Right atrium auricular region (tissue), 2 donors: Measurements from ENCODE around the gene MYO18A. TPM values are rescaled to one million over a fixed set of nuclear protein-coding genes. Genes with fewer than 3 reads are reported as not detected.

Experiments used
- DNase-seq: peaks from one replicate; pipeline ENCODE4 v3.0.0-alpha.2; 2019; ENCODE audit warnings: low spot score
- H3K27ac ChIP-seq, 2 donors: fragments of 200-600 bp; sonication (generic); 1 replicate in 1 of 2; 2 replicates in 1 of 2; pipeline ENCODE4 v1.5.1; 2016 to 2019
- H3K27me3 ChIP-seq, 2 donors: fragments of 200-600 bp; sonication (generic); one replicate each; pipeline versions ENCODE4 v1.5.1 to v1.6.0; 2017 to 2019
- H3K36me3 ChIP-seq: fragments of 200-600 bp; sonication (generic); one replicate; pipeline ENCODE4 v1.5.1; 2016
- H3K4me1 ChIP-seq, 2 donors: fragments of 200-600 bp; sonication (generic); one replicate each; pipeline versions ENCODE4 v1.5.1 to v1.6.0; 2017 to 2019
- H3K4me3 ChIP-seq, 2 donors: fragments of 200-600 bp; sonication (generic); 1 replicate in 1 of 2; 2 replicates in 1 of 2; pipeline ENCODE4 v1.5.1; 2017 to 2019; ENCODE audit warnings: mild to moderate bottlenecking in 1 of 2, moderate library complexity in 1 of 2
- H3K9me3 ChIP-seq, 2 donors: fragments of 200-600 bp; sonication (generic); one replicate each; pipeline ENCODE4 v1.5.1; 2019
- total RNA-seq, 2 donors: library from RNA; depleted of rRNA; stranded (reverse); fragments of >200 nt; gene quantifications; one replicate each; pipeline ENCODE4 v1.1.0, GENCODE V29; 2016
- TF ChIP-seq, protein P1 (sequence below), 2 donors: fragments of 200-600 bp; sonication (generic); IDR thresholded peaks; one replicate each; pipeline ENCODE4 v1.5.1; 2019; ENCODE audit warnings: antibody characterized with exemption in 2 of 2

The MYO18A gene
- total RNA-seq, 2 donors from 2014 or later: 159 to 219 TPM

- no peaks in the 10 kb centered on the region for H3K36me3 ChIP-seq
- H3K27ac ChIP-seq: no peak overlapping the region
- no peaks in the 10 kb centered on the region for H3K4me1 ChIP-seq
- no peak for DNase-seq
- no peaks in the 10 kb centered on the region for H3K27me3 ChIP-seq
- TF ChIP-seq, protein P1, sequence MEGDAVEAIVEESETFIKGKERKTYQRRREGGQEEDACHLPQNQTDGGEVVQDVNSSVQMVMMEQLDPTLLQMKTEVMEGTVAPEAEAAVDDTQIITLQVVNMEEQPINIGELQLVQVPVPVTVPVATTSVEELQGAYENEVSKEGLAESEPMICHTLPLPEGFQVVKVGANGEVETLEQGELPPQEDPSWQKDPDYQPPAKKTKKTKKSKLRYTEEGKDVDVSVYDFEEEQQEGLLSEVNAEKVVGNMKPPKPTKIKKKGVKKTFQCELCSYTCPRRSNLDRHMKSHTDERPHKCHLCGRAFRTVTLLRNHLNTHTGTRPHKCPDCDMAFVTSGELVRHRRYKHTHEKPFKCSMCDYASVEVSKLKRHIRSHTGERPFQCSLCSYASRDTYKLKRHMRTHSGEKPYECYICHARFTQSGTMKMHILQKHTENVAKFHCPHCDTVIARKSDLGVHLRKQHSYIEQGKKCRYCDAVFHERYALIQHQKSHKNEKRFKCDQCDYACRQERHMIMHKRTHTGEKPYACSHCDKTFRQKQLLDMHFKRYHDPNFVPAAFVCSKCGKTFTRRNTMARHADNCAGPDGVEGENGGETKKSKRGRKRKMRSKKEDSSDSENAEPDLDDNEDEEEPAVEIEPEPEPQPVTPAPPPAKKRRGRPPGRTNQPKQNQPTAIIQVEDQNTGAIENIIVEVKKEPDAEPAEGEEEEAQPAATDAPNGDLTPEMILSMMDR (IDR thresholded peaks at IDR 0.05): no peak
- H3K9me3 ChIP-seq: no peaks in the 10 kb centered on the region
- H3K4me3 ChIP-seq: no peak overlapping the region
Measured at GRCh38 chr17:29197516-29198272, 17.5 kb upstream of the MYO18A start.

- no peak for DNase-seq
- TF ChIP-seq, protein P1 (IDR thresholded peaks at IDR 0.05): no peak
- Histone ChIP-seq H3K27ac (no peak overlapping the region), H3K4me1 (no peaks in the 10 kb centered on the region), H3K27me3 (no peaks in the 10 kb centered on the region), H3K9me3 (no peaks in the 10 kb centered on the region), H3K36me3 (no peaks in the 10 kb centered on the region), H3K4me3 (no peak overlapping the region)
Measured at GRCh38 chr17:29196769-29197515, 16.7 kb upstream of the MYO18A start.

GRCh38 chr17:29195465-29196081, 15.4 kb upstream of the MYO18A start:
- Histone ChIP-seq H3K27ac (no peak overlapping the region), H3K4me1 (no peaks in the 10 kb centered on the region), H3K4me3 (no peak overlapping the region), H3K27me3 (no peaks in the 10 kb centered on the region), H3K9me3 (no peaks in the 10 kb centered on the region), H3K36me3 (no peaks in the 10 kb centered on the region)
- no peak for DNase-seq
- TF ChIP-seq, protein P1 (IDR thresholded peaks at IDR 0.05): no peak

DNA sequence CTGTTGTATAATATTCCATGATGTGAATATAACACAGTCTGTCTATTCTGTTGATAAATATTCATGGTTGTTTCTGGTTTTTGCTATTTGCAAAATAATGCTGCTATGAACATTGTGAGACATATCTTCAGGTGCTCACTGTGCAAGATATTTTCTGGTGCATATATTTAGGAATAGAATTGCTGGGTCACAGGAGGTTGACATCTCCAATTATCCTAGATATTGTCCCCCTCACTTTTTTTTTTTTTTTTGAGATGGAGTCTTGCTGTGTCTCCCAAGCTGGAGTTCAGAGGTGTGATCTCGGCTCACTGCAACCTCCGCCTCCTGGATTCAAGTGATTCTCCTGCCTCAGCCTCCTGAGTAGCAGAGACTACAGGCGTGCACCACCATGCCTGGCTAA, 14.5 kb upstream of the MYO18A start:
- H3K27ac ChIP-seq: no peak overlapping the region
- no peak for DNase-seq
- no peak overlapping the region for H3K4me3 ChIP-seq
- TF ChIP-seq, protein P1 (IDR thresholded peaks at IDR 0.05): no peak
- no peaks in the 10 kb centered on the region for H3K36me3 ChIP-seq
- H3K27me3 ChIP-seq: no peaks in the 10 kb centered on the region
- no peaks in the 10 kb centered on the region for H3K9me3 ChIP-seq
- no peaks in the 10 kb centered on the region for H3K4me1 ChIP-seq

GRCh38 chr17:29193146-29193545, 12.9 kb upstream of the MYO18A start:
- TF ChIP-seq, protein P1 (IDR thresholded peaks at IDR 0.05): no peak
- Histone ChIP-seq H3K9me3 (no peaks in the 10 kb centered on the region), H3K36me3 (no peaks in the 10 kb centered on the region), H3K27me3 (no peaks in the 10 kb centered on the region), H3K27ac (no peak overlapping the region), H3K4me3 (no peak overlapping the region), H3K4me1 (no peaks in the 10 kb centered on the region)
- no peak for DNase-seq
